ENCODE data around the gene ZNF138.

ZNF138 gene

DNA sequence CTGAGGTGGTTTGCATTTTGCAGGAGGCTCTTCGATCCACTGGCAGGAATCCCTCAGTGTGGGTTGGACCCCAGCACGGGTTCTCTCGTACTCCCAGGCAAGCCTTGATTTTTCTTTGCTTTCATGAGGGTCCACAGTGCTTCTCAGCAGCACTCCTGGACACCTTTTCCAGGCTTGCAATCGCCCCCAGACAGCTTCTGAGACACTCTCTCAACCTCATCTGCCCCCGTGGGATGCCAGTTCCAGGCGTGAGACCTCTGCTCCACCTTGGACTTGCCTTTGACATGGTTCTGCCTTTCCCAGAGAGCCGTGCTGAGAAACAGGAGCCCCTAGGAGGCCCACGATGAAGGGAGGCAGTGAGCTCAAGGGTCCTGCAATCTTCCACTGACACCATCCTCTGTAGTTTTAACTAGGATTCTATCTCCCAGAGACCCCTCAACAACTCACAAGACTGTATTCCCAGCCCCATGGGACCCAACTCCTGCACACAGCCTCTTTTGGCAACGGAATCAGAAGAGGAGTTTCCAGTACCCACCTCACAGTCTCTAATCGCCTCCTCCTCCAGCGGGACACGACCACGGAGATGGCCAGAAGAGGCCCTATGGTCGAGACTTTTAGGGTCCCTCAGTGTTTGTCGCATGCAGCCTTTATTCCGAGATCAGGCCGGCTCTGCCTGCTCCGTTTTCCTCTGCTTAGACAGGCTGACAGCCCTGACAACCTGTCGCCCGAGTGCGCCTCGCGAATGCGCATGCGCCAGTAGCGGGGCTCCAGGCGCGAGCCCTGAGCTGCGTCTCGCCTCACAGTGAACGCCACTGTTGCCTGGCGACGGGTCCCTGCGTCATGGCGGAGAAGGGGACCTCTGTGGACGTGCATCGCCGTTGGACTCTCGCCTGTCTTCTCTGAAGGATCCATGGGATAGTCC, 82.8 kb downstream of the ZNF138 start:
- peak; percentile 38 for DNase-seq

DNA sequence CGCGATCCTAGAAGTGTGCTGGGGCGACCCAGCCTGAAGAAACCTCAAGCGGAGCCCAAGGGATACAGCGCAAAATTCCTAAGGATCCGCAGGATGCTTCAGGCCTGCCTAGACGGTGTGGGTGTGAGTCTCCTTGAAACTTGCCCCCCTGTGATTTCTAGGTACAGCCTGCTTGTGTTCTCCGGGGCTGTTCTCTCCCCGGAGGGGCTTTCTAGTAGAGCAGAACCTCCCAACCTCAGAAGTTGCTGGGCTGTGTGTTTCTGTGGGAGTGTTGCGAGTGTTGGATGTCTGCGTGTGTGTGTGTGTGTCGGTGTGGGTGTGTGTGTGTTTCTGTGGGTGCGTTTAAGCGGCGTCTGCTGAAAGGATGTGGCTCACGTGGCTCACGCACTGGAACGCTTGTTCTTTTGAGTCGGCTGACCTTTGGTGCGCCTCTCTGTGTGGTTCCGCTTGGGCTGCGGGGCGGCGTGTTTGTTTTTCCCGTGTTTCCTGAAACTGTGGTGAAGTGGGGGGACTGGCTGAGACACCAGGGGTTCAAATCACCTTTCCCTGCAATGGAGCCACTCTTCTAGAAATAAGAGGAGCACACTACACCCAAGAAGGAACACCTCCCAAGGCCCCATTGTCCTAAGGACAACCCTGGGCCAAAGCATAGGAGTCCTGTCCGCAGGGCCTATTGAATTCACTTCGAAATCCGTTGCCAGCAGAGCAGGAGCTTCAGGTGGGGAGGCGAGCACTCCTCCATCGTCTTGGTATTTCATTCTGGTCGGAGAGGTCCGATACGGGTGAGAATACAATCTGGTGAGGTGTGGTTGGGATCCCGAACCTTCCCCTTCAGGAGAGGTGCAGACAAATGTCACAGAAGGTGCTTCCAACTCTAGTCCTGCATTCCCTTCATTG, 83.7 kb downstream of the ZNF138 start:
- no peak for DNase-seq

DNA sequence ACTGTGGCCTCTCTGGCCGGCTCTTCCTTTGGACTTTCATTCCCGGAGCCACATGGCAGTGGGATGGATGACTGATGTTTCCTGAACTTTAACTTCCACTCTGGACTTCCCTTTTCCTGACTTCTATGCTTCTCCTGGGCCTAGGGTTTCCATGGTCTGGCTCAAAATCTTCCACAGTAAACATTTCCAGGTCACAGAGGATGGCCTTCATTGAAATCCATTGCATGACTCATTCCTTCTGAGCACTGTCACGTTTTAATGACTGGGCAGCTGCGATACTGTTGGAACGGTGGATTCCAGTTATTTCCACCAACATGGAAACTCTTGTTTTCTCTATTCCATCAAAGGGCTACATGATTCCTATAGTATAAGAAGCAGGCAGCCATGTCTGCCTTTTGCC, 84.5 kb downstream of the ZNF138 start:
- no peak for DNase-seq

DNA sequence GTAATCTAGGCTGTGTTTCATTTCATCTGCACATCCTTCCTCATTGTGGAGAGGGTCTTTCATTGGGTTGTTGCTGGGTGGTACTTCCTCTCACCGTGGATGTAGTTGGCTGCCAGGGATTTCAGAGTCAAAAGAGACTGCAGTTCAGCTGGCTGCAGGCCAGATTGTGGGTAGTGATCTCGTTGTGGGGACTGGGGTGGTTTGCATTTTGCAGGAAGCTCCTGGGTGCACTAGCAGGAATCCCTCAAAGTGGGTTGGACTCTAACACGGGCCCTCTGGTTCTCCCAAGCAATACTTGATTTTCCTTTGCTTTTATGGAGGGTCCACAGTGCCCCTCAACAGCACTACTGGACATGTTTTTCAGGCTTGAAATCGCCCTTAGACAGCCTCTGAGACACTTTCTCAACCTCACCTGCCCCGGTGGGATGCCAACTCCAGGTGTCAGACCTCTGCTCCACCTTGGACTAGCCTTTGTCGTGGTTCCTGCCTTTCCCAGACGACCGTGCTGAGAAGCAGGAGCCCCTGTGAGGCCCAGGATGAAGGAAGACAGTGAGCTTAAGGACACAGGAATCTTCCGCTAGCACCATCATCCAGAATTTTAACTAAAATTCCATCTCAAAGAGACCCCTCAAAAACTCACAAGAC, 85.0 kb downstream of the ZNF138 start:
- DNase-seq, result no peak

DNA sequence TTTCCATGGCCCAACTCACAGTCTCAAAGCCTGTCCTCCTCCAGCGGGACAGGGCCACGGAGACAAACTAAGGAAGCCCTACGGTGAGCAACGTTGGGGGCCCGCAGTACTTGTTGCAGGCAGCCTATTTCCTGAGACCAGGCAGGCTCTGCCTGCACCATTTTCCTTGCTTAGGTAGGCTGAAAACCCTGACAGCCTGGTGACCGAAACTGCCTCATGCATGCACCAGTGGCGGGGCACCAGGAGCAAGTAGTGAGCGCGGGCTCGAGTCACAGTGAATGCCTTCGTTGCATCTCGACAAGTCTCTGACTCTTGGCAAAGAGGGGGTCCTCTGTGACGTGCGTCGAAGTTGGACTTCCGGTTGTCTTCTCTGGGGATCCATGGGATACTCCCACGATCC, 85.6 kb downstream of the ZNF138 start:
- no peak for DNase-seq

DNA sequence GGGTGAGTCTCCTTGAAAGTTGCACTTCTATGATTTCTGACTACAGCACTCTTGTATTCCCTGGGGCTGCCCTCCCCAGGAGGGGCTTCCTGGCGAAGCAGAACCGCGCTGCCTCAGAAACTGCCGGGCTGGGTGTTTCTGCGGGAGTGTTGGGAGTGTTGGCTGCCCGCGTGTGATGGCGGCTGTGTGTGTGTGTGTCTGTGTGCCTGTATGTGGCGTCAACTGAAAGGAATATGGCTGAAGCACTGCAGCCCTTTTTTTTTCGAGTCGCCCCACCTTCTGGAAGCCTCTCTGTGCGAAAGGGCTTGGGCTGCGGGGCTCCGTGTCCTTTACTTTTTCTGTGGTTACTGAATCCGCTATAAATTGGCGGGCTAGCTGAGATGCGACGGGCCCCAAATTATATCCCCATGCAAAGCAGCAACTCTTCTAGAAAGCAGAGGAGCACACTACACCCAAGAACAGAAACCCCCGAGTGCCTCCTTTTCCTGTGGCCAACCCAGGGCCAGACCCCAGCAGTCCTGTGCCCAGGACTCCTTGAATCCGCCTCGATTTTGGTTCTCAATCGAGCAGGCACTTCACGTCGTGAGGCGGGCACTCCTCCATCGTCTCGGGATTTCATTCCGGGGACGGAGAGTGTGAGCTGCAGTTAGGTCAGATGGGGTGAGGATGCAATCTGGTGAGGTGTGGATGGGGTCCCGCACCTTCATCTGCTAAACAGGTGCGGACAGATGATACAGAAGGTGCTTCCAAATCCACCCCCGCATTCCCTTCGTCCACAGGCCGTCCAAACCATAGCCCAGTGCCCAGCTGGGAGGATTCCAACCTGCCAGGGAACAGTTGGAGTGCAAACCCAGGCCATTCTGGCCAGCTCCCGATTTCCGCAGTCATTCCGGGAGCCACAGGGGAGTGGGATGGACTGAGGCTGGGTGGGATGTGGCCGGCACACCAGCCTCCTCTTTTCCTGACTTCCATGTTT, 86.4 kb downstream of the ZNF138 start:
- no peak for DNase-seq

DNA sequence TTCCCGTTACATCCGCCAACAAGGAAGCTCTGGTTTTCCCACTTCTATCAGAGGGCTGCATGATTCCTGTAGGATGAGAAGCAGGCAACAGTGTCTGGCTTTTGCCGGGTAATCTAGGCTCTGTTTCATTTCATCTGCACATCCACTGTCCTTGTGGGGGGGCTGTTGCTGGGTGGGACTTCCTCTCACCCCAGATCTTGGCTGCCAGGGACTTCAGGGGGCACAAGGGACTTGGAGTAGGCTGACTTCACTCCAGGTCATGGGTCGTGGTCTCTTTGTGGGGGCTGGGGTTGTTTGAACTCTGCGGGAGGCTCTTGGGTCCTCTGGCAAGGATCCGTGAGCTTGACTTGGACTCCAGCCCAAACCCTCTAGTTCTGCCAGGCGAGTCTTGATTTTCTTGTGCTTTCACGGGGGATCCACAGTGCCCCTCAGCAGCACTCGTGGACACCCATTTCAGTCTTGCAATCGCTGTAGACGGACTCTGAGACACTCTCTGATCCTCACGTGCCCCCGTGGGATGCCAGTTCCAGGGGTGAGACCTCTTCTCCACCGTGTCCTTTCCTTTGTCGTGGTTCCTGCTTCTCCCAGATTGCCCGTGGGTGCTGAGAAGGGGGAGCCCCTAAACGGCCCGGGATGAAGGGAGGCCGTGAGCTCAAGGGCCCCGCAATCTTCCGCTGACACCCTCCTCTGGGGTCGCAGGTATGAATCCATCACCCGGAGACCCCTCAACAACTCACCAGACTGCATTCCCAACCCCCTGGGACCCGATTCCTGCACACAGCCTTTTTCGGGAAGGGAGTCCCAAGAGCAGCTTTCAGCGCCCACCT, 87.4 kb downstream of the ZNF138 start:
- no peak for DNase-seq

DNA sequence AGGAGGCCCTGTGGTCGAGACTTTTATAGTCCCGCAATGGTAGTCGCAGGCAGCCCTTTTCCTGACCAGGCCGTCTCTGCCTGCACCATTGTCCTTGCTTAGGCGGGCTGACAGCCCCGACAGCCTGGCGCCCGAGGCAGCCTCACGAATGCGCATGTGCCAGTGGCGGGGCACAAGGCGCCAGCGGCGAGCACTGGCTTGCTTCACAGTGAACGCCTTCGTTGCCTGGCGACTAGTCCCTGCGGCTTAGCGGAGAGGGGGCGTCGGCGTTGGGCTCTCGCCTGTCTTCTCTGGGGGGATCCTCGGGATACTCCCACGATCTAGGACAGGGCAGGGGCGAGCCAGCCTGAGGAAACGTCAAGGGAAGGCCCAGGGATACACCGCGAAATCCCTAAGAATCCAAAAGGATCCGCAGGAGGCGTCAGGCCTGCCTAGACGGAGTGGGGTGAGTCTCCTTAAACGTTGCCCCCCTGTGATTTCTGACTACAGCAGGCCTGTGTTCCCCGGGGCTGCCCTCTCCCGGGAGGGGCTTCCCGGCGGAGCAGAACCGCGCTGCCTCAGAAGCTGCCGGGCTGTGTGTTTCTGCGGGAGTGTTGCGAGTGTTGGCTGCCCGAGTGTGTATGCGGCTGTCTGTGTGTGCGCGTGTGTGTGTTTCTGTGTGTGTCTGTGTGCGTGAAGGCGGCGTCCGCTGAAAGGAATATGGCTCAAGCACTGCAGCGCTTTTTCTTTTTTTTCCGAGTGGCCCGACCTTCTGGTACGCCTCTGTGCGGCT, 88.3 kb downstream of the ZNF138 start:
- DNase-seq, result no peak
